ENCODE data around the gene ZNF45. TPM values are rescaled to one million over a fixed set of nuclear protein-coding genes. Genes with fewer than 3 reads are reported as not detected.

The ZNF45 gene
- total and polyA plus RNA-seq, 2 of the 13 experiments (the other 11 are each of a cell fraction or from before 2014, with no cell fraction given): 2.4 to 11.3 TPM

DNA sequence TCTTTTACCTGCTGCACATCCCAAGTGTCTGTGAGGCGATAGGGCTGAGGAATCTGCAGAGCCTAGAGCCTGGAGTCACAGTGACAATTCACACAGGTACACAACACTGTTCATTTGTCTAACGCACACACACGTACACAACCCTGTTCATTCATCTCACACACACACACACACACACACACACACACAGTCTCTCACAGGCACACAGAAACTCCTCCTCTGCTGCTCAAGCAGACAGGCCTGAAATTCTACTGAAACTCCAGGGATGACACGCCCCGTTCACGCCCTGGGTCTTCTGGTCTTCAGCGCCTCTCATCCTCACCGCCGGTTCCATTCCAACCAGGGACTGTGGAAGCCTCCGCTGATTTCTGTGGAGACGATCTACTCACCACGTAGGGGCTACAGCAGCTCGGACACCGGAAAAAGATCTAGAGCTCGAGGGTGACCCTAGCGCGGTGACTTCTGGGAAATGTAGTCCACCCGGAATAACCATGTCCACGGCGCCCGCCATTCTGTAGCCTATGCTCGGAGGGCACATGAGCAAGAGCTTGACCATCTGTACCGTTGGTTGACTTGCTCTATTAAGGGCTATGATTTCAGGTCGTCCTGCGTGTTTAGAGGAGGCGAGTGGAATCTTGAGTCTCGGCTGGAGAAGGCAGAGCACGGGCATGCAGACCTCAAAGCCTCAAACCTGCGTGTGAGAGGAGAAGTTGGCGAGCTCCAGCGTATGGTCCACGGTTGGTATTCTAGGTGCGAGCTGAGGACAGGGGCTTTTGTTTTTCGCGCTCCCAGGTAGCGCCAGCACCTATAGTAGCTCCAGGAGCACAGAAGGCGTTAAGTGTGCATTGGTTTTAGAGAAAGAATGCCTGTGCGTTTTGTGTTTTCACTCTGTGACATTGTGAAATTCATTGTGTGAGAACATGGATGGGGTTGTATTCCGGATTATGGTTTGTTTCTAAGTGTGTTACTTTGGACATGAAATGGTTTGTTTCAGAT, 33.4 kb downstream of the ZNF45 start (continued):
- TF ChIP-seq THAP9 (CRISPR knock-in tag; IDR thresholded peaks at IDR 0.05; ENCODE audit: borderline replicate concordance): peak; percentile 50; the same call in 1 of the 2 replicates
- 0 out of 2 replicates have a peak, but pooled peaks have one; percentile 37 for TF ChIP-seq MYPOP (CRISPR knock-in tag; IDR thresholded peaks at IDR 0.05)
- peak; percentile 37; the same call in 1 of the 2 replicates for TF ChIP-seq TAF1 (CRISPR knock-in tag; IDR thresholded peaks at IDR 0.05)
- TF ChIP-seq, protein P1, sequence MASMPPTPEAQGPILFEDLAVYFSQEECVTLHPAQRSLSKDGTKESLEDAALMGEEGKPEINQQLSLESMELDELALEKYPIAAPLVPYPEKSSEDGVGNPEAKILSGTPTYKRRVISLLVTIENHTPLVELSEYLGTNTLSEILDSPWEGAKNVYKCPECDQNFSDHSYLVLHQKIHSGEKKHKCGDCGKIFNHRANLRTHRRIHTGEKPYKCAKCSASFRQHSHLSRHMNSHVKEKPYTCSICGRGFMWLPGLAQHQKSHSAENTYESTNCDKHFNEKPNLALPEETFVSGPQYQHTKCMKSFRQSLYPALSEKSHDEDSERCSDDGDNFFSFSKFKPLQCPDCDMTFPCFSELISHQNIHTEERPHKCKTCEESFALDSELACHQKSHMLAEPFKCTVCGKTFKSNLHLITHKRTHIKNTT (CRISPR knock-in tag; IDR thresholded peaks at IDR 0.05): no peak
- TF ChIP-seq KAT7 (CRISPR knock-in tag; IDR thresholded peaks at IDR 0.05; ENCODE audit: borderline replicate concordance): no peak
- TF ChIP-seq ATF1 (CRISPR knock-in tag; IDR thresholded peaks at IDR 0.05): no peak
- peak; percentile 51 for TF ChIP-seq SUZ12 (IDR thresholded peaks at IDR 0.05; ENCODE audit: low read depth, low read length)
- peak; percentile 63; the same call in 1 of the 2 replicates for TF ChIP-seq MYC (CRISPR knock-in tag; IDR thresholded peaks at IDR 0.05; ENCODE audit: borderline replicate concordance)
- peak; percentile 75 for TF ChIP-seq ZNF501 (CRISPR knock-in tag; IDR thresholded peaks at IDR 0.05)
- TF ChIP-seq U2AF2 (IDR thresholded peaks at IDR 0.05; ENCODE audit: low read depth, low read length): no peak
- TF ChIP-seq MEIS1 (CRISPR knock-in tag; IDR thresholded peaks at IDR 0.05; ENCODE audit: borderline replicate concordance): peak; percentile 59; the same call in 1 of the 2 replicates
- peak; percentile 60; the same call in 1 of the 2 replicates for TF ChIP-seq KDM2A (CRISPR knock-in tag; IDR thresholded peaks at IDR 0.05; ENCODE audit: borderline replicate concordance, low read depth)
- TF ChIP-seq PLRG1 (conservative IDR thresholded peaks at IDR 0.05): no peak
- no peak for TF ChIP-seq ZKSCAN8 (CRISPR knock-in tag; IDR thresholded peaks at IDR 0.05; ENCODE audit: borderline replicate concordance)
- no peak for TF ChIP-seq NONO (IDR thresholded peaks at IDR 0.05)
- no peak for TF ChIP-seq NONO (CRISPR knock-in tag; conservative IDR thresholded peaks at IDR 0.05)
- TF ChIP-seq RFXANK (CRISPR knock-in tag; IDR thresholded peaks at IDR 0.05): no peak
- TF ChIP-seq ZNF142 (CRISPR knock-in tag; IDR thresholded peaks at IDR 0.05): no peak
